ENCODE results near the gene SDF4.

SDF4 gene

DNA sequence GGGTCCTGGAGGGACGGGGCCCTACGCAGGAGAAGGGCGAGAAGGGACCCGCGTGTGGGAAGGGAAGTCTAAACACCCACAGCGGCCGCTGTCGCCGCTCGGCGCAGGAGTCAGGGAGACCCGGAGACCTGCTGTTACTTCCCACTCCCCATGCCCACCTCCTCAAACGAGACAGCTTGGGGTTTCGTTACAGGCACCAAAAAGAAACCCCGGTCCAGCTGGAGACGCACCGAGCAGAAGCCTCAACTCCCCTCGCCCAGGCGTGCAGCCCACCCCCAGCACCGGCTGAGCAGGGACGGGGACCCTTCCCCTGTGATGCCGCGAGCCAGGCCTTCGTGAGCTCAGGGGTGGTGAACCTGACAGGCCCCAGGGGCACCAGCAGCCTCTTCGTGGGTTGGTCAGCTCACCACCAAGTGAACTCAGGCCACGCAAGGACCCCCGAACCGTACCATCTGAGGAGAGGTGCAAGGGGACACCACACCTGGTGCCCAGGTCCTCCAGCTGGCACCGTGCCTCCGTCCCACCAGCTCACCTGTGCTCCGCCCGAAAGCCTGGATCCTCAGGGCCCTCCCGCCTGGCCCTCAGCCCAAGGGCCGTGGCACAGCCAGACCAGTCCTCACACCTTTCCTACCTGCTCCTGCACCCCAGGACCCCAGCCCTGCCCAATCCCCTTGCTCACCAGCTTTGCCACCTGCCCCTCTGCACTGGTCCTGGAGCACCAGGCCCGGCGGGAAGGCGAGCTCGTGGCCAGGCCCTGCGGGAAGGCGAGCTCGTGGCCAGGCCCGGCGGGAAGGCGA, 5.0 kb downstream of the SDF4 start:
- DNase-seq: no peak

DNA sequence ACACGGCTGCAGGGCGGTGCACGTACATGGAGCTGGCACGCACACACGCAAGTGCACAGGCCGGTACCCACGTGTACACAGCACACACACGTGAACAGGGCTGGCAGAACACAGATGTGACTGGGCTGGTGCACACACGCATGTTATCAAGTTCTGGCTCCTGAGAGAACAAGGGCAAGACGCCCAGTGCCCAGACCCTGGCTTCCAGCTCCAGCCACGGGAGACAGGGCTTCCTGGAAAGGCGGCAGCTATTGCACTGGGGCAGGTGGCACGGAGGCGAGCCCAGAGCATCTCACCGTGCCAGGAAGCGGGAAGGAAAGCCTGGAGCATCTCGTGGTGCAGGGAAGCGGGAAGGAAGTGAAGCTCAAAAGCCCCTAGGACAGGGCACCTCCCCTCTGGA, 5.9 kb downstream of the SDF4 start:
- no peak for DNase-seq

DNA sequence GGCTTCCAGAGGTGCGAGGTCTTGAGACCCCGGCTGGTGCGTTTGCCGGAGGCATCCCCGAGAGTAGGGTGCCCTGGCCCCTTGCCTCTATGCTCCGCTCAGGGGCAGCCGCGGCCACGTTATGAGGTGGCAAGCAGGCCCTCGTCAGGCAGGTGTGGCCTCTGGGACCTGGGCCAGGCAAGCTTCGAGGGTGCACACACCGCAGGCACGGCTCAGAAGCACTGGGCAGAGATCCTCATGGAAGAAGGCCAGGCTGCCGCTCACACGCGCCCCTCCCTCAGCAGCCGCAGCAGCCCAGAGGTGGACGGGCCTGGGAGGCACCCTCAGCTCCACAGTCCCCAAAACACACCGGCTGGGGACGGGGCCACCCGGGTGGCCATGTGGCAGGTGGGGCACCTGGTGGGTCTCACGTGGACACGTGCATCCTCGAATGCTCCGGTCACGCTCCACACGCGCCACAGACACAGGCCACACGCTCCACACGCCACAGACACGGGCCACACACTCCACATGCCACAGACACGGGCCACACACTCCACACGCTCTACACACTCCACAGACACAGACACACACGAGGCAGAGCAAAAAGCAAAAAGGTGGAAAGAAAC, 6.5 kb downstream of the SDF4 start:
- DNase-seq: no peak

DNA sequence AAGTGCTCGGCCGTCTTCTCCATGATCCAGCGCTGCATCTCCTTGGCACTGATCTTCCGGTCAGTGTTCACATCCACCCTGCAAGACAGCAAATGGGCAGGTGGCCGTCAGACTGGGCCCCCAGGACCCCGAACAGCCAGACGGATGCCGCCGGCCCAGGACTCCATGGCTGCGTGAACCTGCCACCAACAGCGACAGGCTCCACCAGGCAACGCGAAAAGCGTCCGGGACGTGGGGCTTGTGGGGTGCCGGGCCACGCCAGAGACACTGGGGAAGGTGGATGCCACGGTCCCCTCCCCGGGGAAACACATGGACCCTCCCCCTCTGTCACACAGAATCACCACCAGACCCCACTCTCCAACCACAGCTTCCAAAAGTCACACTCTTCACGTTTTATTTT, 7.9 kb downstream of the SDF4 start:
- DNase-seq: no peak

DNA sequence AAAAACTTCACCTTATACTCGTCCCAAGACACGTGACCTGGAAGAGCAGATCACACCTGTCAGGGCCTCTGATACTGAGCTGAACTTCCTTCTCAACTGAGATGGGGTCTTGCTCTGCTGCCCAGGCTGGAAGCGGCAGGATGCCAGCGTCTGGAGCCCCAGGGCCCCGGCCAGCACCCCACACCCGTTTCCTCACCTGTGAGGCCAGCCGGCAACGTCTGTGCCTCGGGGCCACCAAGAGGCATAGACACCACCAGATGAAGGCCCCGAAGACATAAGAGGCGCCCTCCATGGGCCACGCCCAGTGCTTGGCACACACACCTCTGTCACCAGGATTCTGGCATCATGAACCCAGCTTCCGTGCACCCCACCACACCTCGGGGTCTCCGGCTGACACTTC, 8.5 kb downstream of the SDF4 start:
- no peak for DNase-seq

DNA sequence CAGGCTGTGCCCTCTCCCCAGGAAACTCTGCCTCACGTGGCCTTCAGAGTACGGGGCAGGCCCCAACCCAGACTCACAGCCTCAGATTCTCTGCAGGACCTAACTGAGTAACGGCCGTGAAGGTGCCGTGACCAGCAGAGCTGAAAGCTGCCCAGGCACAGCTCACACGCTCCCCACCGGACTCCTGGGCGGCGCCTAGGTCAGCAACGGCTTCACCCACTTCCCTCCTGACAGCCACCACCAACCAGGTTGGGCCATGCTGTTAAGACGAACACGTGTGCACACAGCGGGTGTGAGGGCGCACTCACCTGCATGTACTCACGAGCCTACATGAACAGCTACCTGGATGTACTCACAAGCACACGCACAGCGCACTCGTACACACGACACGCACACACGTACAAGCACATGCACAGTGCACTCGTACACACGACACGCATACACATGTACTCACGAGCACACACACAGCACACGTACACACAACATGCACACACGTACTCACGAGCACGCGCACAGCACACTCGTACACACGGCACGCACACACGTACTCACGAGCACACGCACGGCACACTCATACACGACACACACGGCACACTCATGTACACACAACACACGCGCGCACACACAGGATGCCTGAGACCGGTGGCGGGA, 9.1 kb downstream of the SDF4 start:
- DNase-seq: no peak

DNA sequence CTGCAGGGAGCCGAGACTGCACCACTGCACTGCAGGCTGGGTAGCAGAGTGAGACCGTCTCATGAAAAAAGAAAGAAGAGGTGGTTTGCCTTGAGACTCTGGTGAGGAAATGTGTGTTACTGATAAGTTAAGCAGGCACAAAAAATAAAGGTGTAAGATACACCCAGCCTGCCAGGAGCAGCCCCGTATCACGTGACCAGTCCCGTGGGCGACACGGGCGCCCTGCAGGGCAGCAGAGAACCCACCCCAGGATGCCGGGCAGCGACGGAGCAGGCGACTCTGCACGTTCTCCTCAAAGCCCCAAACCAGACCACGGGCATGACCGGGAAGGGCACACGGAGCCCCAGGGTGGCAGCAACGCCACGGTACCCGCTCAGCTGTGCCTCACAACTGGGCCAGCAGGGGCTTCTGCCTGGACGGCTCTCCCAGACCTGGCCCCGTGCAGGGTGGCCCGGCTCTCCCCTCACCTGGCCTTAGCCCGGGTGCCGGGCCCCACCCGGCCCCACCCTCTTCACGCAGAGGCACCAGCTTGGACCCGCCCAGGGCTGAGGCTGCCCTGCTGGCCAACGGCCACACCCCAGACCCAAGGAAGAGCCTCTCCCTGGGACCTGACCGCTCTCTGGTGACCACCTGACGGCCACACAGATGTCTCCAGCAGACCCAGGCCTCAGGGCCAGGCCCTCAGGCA, 9.8 kb downstream of the SDF4 start:
- DNase-seq: no peak

DNA sequence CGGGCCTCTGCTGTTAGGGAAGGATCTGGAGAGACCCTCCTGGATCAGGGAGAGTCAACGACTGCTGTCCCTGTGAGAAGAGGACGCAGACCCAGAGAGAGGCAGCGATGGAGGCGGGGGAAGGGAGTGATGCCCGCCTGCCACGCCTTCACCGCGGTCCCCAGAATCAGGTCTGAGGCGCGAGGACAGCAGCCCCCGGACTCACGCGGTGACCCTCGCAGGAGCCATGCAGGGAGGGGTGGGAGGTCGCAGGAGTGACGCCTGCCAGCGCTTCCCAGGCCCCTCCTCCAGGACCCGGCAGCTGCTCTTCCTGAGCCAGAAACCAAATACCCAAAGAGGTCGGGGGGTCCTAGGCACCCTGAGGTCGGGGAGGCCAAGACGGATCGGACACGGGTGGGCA, 11.6 kb downstream of the SDF4 start:
- DNase-seq: no peak

DNA sequence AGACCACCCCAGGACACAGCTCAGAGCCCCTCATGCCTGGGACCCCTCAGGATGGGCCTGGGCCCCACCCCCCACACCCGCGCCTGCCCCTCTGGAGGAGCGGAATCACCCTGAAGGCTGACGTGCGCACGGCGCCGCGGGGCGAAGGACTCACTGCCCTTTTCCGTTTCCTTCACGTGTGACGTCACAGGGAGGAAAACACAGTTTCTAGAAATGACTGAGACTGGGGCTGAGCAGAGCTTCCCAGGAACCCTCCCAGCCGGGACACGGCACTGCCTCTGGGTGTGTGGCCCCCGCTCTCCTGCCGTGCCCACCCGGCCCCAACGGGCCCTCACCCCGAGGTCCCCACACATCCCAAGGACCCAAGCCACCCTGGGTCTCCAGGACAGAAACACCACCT, 12.5 kb downstream of the SDF4 start:
- DNase-seq: no peak

DNA sequence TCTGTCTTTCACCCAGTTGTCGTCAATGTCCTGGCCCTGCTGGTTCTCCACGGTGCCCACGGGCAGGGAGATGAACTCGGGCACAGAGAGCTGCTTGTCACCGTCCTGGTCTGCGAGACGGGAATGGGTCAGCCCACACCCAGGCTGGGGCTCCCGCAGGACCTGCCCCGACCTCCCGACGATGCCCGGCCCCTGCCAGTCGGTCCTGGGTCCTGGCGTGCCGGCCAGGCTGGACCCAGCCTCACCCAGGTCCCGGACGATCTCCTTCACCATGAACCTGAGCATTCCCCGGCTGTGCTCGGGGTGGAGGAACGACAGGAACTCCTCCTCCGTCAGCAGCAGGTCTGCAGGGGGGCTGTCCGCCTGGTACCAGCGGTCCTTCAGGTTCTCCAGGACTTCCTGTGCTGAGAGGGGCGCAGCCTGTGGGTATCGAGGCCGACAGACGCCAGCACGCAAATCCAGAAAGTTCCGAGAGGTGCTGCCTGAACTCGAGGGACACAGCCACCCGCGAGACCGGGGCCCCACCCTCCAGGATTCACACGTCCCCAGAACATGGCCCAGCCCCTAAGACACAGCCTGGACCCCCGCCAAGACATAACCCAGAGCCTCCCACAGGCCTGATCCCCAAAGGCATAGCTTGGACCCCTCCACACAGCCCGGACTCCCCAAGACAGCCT, 13.1 kb downstream of the SDF4 start:
- no peak for DNase-seq

DNA sequence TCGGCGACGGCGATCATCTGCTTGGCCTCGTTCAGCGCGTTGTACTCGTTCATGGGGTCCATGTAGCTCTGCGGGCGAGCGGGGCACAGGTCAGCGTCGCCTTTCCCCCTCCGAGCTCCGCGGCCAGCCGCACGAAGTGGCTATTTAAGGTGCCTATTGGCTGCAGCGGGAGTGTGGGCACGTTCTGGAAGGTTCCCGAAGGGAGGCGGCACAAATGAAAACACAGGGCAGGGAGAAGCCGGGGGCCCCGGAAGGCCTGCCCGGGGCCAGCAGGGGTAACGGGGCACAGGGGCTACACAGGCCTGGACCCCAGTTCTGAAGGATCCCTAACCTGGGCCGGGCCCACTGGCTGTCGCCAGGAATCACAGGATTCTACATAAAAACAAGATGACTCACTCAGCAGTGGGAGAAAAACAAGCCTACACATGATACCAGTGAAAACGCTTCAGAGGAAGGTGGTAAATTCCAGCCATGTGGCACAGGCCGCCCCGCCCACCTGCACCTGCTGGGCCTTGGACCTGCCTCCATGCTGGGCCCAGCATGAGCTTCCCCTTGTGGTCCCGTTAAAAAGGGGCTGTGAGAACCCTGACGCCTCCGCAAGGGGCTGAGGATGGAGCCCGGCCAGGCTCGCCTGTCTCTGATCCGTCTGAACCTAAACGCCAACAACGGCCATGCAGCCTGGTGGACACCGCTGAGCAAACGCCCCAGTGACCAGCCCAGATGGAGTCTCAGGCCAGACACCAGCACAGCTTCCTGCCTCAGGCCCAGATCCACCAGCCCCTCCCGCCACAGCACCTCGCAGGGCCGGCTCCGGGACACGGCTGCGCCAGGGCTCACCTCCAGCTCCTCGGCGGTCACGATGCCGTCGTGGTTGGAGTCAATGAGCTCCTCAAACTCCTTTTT, 13.9 kb downstream of the SDF4 start:
- no peak for DNase-seq

DNA sequence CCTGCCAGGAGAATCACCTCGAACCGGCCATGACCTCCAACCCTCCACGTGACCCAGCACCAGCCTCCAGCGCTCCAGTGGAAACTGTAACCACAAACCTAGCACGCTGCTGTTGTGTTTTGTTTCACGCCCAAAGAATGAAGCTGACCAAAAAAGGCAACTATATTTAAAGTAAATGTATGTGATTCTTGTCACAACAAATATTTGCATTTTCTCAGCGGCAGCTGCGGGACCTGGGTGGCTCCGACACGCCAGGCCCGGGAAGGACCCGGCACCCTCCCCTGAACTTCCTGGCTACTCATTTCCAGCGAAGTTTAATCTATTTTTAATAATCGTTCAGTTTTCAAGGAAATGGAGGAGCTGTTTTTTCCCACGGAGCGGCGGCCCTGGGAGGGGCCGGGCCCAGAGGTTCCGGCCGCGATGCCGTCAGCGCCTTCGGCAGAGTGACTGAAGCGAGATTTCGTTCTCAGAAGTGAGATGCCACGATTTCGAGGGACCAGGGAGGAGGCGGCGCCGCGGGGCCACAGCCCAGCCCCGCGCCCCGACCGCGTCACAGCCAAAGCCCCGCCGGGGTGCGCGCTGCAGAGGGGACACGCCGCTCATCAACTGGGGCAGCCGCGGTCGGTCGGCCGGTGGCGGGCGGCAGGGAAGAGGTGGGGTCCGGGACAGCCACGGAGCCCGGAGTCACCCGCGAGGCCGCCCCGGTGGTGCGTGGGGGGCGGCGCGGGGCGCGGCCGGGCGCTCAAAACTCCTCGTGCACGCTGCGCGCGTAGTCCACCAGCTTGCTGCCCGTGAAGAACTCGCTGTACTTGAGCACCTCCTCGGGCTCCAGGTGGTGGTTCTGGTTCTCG, 14.8 kb downstream of the SDF4 start:
- no peak for DNase-seq

DNA sequence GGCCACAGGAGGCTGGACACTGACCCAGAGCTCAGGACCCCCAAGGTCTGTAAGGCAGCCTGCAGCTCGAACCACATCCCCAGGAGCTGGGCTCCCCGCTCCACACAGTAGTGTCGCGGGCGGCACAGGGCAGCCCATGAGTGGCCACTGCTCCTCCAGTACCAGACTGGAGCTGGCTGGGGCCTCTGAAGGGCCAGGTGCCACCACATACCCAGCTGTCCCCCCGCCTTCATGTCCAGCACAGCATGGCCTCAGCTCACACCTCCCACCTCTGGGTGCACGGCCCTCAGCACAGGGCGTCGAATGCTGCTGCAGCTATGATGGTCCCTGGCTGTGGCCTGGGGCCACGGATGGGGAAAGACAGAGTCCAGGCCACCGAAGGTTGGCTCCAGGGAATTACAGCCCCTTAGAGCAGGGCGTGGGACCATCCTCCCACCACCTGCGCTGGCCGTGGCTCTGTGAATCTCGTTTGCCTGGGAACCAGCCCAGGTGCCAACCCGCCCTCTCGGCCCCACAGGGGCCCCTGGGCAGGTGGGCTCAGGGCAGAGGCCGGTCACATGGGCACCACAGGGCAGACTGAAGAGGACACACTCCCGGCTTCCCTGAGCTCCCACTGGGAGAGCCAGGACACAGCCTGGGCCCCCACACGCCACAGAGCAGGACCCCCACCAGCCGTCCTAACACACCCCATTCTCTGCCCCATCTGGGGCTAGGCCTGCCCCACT, 15.8 kb downstream of the SDF4 start:
- DNase-seq: no peak

DNA sequence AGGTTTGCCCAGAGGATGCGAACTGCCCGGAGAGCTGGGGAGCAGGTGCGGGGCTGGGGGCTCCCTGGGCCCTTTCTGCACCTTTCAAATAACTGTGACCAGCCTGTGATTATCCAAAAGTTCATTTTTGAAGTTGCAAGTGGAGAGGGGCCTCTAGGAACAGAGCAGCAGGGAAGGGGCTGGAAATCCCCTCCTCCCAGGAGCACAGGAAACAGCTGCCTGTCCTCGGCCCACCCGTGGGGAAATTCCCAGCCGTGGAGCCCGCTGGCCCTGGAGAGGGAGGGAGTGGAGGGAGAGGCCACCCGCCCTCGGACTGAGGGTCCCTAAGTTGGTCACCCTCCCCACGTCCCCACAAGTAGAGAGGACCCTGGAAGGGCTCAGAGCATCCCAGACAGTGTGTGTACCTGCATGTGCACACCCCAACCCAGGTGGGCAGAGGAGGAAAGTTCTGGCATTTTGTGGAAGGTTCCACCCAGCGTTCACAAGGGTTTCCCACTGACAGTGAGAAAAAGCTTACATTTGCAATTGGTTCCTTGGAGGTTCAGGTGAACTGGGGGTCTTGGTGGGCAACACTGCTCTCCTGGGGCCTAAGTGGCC, 16.6 kb downstream of the SDF4 start:
- no peak for DNase-seq

DNA sequence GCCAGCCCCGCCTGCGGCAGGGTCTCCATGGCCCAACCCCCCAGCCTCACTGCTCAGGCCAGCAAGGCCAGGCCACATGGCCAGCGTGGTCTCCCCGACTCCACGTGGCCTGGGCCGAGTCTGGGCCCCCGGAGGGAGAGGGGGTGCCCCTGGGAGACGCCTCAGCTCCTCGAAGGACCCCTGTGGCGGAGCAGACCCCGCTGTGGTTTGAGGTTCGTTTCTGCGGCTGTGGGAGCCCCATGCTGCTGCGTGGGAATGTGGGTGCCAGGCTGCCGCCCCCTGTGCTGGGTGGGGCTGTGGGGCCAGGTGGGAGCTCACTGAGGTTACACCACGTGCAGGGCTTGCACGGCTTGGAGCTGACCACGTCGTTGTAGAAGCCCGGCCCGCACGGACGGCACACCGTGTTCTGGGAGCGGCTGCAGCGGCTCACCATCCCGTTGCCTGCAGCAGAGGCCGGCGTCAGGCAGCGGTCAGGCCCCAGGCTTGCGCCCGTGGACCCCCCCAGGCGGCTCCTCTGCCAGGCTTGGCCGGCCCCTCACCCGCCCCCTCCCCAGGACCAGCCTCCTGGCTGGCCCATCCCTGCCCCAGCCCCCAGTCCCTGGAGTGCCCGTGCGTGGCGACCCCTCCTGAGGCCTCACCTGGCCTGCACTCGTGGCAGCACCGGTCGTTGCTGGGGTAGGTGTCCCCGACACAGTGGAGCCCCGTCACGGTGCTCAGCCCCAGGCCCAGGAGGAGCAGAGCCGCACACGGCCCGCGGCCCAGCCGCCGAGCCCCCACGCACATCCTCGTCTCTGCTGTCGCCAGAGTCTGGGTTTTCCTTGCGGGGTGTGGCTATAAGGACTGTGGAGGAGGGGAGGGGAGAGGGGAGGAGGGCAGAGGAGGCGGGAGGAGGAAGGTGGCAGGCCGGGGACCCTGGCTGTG, 18.2 kb downstream of the SDF4 start, which contains the start of gene TNFRSF4:
TSS of gene TNFRSF4 (minus strand) at position 809 of the 921 bp plus-strand sequence. CDS start at position 783, 26 bp downstream.
- no peak for DNase-seq

DNA sequence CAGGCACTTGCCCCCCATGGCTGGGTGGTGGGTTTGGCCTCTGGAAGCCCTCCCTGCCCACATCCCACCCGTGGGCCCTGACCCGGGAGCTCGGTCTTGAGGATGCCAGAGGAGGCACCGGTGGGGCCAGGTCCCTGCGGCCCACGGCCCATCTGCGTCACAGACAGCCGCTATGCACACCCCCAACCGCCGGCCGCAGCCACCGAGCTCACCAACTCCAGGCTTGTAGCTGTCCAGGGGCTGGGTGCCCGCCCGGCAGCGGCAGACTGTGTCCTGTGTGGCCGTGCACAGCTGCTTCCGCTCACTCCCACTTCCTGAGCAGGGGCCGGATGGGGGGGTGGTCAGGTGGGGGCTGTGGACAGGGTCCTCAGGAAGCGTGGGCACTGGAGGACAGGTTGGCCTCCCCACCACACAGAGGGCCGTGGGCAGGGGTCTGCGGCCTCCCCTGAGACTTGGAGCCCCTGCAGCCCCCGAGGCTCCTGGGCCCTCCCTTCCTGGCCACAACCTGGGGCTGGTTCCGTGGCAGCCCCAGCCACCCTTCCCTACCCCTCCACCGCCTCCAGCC, 18.9 kb downstream of the SDF4 start:
- no peak for DNase-seq

DNA sequence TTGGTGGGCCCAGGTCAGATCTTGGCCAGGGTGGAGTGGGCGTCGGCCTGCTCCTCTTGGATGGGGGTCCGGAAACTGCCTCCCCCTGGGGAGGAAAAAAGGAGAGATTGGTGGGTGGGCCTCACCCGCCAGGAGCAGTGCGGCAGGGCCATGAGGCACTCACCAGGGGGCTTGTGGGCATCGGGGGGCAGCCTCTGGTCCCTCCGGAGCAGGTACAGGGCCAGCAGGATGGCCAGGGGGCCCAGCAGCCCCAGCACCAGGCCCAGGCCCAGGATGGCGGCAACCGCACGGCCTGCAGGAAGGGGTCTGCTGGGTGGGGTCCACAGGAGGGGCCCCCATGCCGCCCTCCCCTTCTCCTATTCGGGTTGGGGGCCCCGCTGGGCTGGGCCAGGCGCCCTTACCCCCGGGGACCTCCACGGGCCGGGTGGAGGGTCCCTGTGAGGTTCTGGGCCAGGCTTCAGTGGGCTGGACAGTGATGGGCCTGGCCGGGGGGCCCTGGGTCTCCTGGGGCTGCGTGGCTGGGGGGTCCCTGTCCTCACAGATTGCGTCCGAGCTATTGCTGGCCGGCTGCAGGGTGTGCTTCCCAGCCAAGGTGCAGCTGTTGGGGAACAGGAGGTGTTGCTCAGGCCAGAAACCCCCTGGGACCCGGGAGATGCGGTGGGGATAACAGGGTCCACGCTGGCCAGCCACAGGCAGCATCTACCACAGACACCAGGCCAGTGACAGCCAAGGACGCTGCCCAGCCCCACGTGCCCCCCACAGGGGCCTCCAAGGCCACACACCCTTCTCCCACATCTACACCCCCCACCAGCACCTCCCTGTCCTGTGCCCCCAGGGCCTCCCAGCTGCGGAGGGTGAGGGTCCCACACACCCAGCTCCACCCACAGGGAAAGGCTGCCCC, 20.0 kb downstream of the SDF4 start:
- DNase-seq: no peak

All from SIG-M5 (cell line).